ENCODE results near the gene LZTS3. TPM values are rescaled to one million over a fixed set of nuclear protein-coding genes. Genes with fewer than 3 reads are reported as not detected.

Gene LZTS3
- polyA plus RNA-seq, 1 donor (not counting 4 experiments of a cell fraction or from before 2014, with no cell fraction given) = 2.5 TPM

GRCh38 chr20:3121271-3121911, 52.0 kb downstream of the LZTS3 start:
- H3K4me1 ChIP-seq (ENCODE audit: control insufficient read depth, extremely low read depth, insufficient read depth, low read length) = peaks cover 9% of the 10 kb centered on the region
- no peak overlapping the region for H3K9ac ChIP-seq (ENCODE audit: control insufficient read depth, extremely low read depth, insufficient read depth, low read length)
- H3K9me3 ChIP-seq (ENCODE audit: control insufficient read depth, low read depth, low read length) = no peaks in the 10 kb centered on the region
- dilution Hi-C loops (cut with MboI; ENCODE audit: extremely low pct_ligation_motif_present, low sequenced_read_pairs) = no loop called here
- peaks cover 7 to 9% of the 10 kb centered on the region in 2 experiments for H3K36me3 ChIP-seq (ENCODE audit: control insufficient read depth in 2 of 2, extremely low read depth in 1 of 2, insufficient read depth in 2 of 2, low read length in 2 of 2)
- no peaks in the 10 kb centered on the region for H3K79me2 ChIP-seq (ENCODE audit: control insufficient read depth, insufficient read depth, low read length)
- no peak overlapping the region for H3K4me3 ChIP-seq (ENCODE audit: control insufficient read depth in 2 of 3, extremely low read depth in 1 of 3, insufficient read depth in 2 of 3, low read depth in 1 of 3, low read length in 3 of 3)
- H4K20me1 ChIP-seq (ENCODE audit: control insufficient read depth, extremely low read depth, insufficient read depth, low read length) = no peaks in the 10 kb centered on the region
- H2AFZ ChIP-seq (ENCODE audit: control insufficient read depth, low read length) = no peak overlapping the region
- no peaks in the 10 kb centered on the region for H3K27me3 ChIP-seq (ENCODE audit: control insufficient read depth, extremely low read depth, insufficient read depth, low read length)
- H3K27ac ChIP-seq (ENCODE audit: control insufficient read depth, insufficient read depth, low read length) = no peak overlapping the region
- no peak for FAIRE-seq
- no peak for DNase-seq (ENCODE audit: low read depth, low spot score)
- no peak overlapping the region for H3K4me2 ChIP-seq (ENCODE audit: control insufficient read depth, extremely low read depth, insufficient read depth, low read depth, low read length)
- no peaks in the 10 kb centered on the region for H3K9me1 ChIP-seq (ENCODE audit: control insufficient read depth, extremely low read depth, insufficient read depth, low read length)
- TF ChIP-seq CTCF (optimal IDR thresholded peaks at IDR 0.05 in 1 of 3, IDR thresholded peaks at IDR 0.05 in 1 of 3, conservative IDR thresholded peaks at IDR 0.05 in 1 of 3; ENCODE audit: extremely low read depth in 1 of 3, insufficient read depth in 2 of 3, low read length in 3 of 3) (no peak), EZH2 (IDR thresholded peaks at IDR 0.05; ENCODE audit: low read length) (no peak)

- H3K79me2 ChIP-seq (ENCODE audit: control insufficient read depth, insufficient read depth, low read length) = no peaks in the 10 kb centered on the region
- no peak overlapping the region for H3K27ac ChIP-seq (ENCODE audit: control insufficient read depth, insufficient read depth, low read length)
- no peak for TF ChIP-seq CTCF (optimal IDR thresholded peaks at IDR 0.05 in 1 of 3, IDR thresholded peaks at IDR 0.05 in 1 of 3, conservative IDR thresholded peaks at IDR 0.05 in 1 of 3; ENCODE audit: extremely low read depth in 1 of 3, insufficient read depth in 2 of 3, low read length in 3 of 3)
- no peak for TF ChIP-seq EZH2 (IDR thresholded peaks at IDR 0.05; ENCODE audit: low read length)
- H4K20me1 ChIP-seq (ENCODE audit: control insufficient read depth, extremely low read depth, insufficient read depth, low read length) = peaks cover 2% of the 10 kb centered on the region
- no peaks in the 10 kb centered on the region for H3K9me1 ChIP-seq (ENCODE audit: control insufficient read depth, extremely low read depth, insufficient read depth, low read length)
- H3K4me2 ChIP-seq (ENCODE audit: control insufficient read depth, extremely low read depth, insufficient read depth, low read depth, low read length) = no peak overlapping the region
- FAIRE-seq (no peak), DNase-seq (ENCODE audit: low read depth, low spot score) (no peak)
- H3K4me1 ChIP-seq (ENCODE audit: control insufficient read depth, extremely low read depth, insufficient read depth, low read length) = peaks cover 9% of the 10 kb centered on the region
- no peak overlapping the region for H2AFZ ChIP-seq (ENCODE audit: control insufficient read depth, low read length)
- H3K36me3 ChIP-seq (ENCODE audit: control insufficient read depth in 2 of 2, extremely low read depth in 1 of 2, insufficient read depth in 2 of 2, low read length in 2 of 2) = peaks cover 7 to 10% of the 10 kb centered on the region in 2 experiments
- H3K27me3 ChIP-seq (ENCODE audit: control insufficient read depth, extremely low read depth, insufficient read depth, low read length) = no peaks in the 10 kb centered on the region
- no peaks in the 10 kb centered on the region for H3K9me3 ChIP-seq (ENCODE audit: control insufficient read depth, low read depth, low read length)
- H3K9ac ChIP-seq (ENCODE audit: control insufficient read depth, extremely low read depth, insufficient read depth, low read length) = no peak overlapping the region
- H3K4me3 ChIP-seq (ENCODE audit: control insufficient read depth in 2 of 3, extremely low read depth in 1 of 3, insufficient read depth in 2 of 3, low read depth in 1 of 3, low read length in 3 of 3) = no peak overlapping the region
- dilution Hi-C loops (cut with MboI; ENCODE audit: extremely low pct_ligation_motif_present, low sequenced_read_pairs) = no loop called here
Measured at GRCh38 chr20:3119044-3119443, 54.3 kb downstream of the LZTS3 start.

Data from keratinocyte (primary cell).